WTC11 (cell line): ENCODE data around the gene RACGAP1.

Source experiments
- ATF1 ChIP-seq: sonication (generic); formaldehyde crosslinking; IDR thresholded peaks from 2 replicates; pipeline ENCODE4 v1.8.1; 2023; ENCODE audit warnings: mild to moderate bottlenecking, moderate library complexity, missing genetic modification reagents
- FOXP1 ChIP-seq: sonication (generic); formaldehyde crosslinking; IDR thresholded peaks from 2 replicates; pipeline ENCODE4 v1.8.0; 2022; ENCODE audit warnings: missing genetic modification reagents, mild to moderate bottlenecking, moderate library complexity, borderline replicate concordance
- NR1H2 ChIP-seq: sonication (generic); formaldehyde crosslinking; IDR thresholded peaks from 2 replicates; pipeline ENCODE4 v1.9.0; 2021; ENCODE audit warnings: mild to moderate bottlenecking, moderate library complexity, missing genetic modification reagents
- SP1 ChIP-seq: sonication (generic); formaldehyde crosslinking; conservative IDR thresholded peaks from 2 replicates; pipeline ENCODE4 v1.8.1; 2022; ENCODE audit warnings: missing genetic modification reagents
- TF ChIP-seq, protein P1 (sequence below): fragments of 200-600 bp; IDR thresholded peaks from 2 replicates; pipeline ENCODE4 v1.8.0; 2022; ENCODE audit warnings: antibody characterized with exemption
- TF ChIP-seq, protein P2 (sequence below): sonication (generic); formaldehyde crosslinking; IDR thresholded peaks from 2 replicates; pipeline ENCODE4 v1.8.0; 2022; ENCODE audit warnings: mild to moderate bottlenecking, missing genetic modification reagents
- TF ChIP-seq, protein P3 (sequence below): sonication (generic); formaldehyde crosslinking; IDR thresholded peaks from 2 replicates; pipeline ENCODE4 v1.8.0; 2022; ENCODE audit warnings: missing genetic modification reagents
- TF ChIP-seq, protein P4 (sequence below): sonication (generic); formaldehyde crosslinking; conservative IDR thresholded peaks from 2 replicates; pipeline ENCODE4 v1.8.1; 2022; ENCODE audit warnings: mild to moderate bottlenecking, missing genetic modification reagents
- TF ChIP-seq, protein P5 (sequence below): sonication (generic); formaldehyde crosslinking; IDR thresholded peaks from 2 replicates; pipeline ENCODE4 v1.8.0; 2022; ENCODE audit warnings: mild to moderate bottlenecking, missing genetic modification reagents
- TF ChIP-seq, protein P6 (sequence below): sonication (generic); formaldehyde crosslinking; IDR thresholded peaks from 2 replicates; pipeline ENCODE4 v1.8.1; 2023; ENCODE audit warnings: mild to moderate bottlenecking, missing genetic modification reagents, moderate library complexity
- TF ChIP-seq, protein P7 (sequence below): sonication (generic); formaldehyde crosslinking; IDR thresholded peaks from 2 replicates; pipeline ENCODE4 v1.8.0; 2023; ENCODE audit warnings: missing genetic modification reagents

DNA sequence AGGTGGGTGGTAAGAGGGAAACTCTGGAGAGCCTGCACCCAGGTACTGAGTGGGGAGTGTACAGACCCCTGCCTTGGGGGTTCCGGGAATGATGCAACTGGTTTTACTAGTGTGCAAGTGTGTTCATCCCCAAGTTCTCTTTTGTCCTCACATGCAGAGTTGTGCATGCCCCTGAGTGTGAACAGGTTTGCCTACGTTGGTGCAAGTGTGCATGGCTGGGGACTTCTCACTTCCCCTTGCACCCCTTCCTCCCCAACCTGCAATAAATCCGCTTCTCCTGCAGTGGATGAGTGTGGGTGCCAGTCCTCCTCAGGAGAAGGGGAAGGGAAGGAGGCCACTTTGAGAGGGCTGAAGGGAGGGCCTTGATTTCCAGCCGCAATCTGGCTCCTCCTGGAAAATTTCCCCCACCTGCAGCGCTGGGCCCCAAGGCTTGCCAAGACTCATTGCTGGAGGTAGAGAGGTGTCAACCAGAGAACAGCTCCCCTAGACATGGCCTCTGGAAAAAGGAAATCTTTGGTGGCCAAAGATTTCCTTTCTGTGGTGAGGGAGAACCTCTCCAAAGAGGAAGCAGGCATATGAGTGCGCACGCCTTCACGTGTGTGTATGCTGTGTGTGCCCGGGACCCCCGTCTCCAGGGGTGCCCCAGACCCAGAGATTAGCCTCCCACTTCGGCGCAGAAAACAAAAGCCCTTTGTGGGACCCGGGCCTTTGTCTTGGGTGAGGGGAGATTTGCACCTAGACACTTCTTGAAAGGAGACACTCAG is 69.2 kb downstream of the RACGAP1 start:
- TF ChIP-seq, protein P1, sequence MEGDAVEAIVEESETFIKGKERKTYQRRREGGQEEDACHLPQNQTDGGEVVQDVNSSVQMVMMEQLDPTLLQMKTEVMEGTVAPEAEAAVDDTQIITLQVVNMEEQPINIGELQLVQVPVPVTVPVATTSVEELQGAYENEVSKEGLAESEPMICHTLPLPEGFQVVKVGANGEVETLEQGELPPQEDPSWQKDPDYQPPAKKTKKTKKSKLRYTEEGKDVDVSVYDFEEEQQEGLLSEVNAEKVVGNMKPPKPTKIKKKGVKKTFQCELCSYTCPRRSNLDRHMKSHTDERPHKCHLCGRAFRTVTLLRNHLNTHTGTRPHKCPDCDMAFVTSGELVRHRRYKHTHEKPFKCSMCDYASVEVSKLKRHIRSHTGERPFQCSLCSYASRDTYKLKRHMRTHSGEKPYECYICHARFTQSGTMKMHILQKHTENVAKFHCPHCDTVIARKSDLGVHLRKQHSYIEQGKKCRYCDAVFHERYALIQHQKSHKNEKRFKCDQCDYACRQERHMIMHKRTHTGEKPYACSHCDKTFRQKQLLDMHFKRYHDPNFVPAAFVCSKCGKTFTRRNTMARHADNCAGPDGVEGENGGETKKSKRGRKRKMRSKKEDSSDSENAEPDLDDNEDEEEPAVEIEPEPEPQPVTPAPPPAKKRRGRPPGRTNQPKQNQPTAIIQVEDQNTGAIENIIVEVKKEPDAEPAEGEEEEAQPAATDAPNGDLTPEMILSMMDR: no peak
- TF ChIP-seq, protein P2, sequence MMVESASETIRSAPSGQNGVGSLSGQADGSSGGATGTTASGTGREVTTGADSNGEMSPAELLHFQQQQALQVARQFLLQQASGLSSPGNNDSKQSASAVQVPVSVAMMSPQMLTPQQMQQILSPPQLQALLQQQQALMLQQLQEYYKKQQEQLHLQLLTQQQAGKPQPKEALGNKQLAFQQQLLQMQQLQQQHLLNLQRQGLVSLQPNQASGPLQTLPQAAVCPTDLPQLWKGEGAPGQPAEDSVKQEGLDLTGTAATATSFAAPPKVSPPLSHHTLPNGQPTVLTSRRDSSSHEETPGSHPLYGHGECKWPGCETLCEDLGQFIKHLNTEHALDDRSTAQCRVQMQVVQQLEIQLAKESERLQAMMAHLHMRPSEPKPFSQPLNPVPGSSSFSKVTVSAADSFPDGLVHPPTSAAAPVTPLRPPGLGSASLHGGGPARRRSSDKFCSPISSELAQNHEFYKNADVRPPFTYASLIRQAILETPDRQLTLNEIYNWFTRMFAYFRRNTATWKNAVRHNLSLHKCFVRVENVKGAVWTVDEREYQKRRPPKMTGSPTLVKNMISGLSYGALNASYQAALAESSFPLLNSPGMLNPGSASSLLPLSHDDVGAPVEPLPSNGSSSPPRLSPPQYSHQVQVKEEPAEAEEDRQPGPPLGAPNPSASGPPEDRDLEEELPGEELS: no peak
- TF ChIP-seq, protein P3, sequence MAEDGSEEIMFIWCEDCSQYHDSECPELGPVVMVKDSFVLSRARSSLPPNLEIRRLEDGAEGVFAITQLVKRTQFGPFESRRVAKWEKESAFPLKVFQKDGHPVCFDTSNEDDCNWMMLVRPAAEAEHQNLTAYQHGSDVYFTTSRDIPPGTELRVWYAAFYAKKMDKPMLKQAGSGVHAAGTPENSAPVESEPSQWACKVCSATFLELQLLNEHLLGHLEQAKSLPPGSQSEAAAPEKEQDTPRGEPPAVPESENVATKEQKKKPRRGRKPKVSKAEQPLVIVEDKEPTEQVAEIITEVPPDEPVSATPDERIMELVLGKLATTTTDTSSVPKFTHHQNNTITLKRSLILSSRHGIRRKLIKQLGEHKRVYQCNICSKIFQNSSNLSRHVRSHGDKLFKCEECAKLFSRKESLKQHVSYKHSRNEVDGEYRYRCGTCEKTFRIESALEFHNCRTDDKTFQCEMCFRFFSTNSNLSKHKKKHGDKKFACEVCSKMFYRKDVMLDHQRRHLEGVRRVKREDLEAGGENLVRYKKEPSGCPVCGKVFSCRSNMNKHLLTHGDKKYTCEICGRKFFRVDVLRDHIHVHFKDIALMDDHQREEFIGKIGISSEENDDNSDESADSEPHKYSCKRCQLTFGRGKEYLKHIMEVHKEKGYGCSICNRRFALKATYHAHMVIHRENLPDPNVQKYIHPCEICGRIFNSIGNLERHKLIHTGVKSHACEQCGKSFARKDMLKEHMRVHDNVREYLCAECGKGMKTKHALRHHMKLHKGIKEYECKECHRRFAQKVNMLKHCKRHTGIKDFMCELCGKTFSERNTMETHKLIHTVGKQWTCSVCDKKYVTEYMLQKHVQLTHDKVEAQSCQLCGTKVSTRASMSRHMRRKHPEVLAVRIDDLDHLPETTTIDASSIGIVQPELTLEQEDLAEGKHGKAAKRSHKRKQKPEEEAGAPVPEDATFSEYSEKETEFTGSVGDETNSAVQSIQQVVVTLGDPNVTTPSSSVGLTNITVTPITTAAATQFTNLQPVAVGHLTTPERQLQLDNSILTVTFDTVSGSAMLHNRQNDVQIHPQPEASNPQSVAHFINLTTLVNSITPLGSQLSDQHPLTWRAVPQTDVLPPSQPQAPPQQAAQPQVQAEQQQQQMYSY: peak; percentile 28; the same call in 1 of the 2 replicates
- TF ChIP-seq ATF1 (CRISPR knock-in tag): no peak
- TF ChIP-seq FOXP1 (CRISPR knock-in tag): no peak
- TF ChIP-seq, protein P4, sequence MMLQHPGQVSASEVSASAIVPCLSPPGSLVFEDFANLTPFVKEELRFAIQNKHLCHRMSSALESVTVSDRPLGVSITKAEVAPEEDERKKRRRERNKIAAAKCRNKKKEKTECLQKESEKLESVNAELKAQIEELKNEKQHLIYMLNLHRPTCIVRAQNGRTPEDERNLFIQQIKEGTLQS (CRISPR knock-in tag): no peak
- TF ChIP-seq, protein P5, sequence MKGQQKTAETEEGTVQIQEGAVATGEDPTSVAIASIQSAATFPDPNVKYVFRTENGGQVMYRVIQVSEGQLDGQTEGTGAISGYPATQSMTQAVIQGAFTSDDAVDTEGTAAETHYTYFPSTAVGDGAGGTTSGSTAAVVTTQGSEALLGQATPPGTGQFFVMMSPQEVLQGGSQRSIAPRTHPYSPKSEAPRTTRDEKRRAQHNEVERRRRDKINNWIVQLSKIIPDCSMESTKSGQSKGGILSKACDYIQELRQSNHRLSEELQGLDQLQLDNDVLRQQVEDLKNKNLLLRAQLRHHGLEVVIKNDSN (CRISPR knock-in tag): no peak
- TF ChIP-seq, protein P6, sequence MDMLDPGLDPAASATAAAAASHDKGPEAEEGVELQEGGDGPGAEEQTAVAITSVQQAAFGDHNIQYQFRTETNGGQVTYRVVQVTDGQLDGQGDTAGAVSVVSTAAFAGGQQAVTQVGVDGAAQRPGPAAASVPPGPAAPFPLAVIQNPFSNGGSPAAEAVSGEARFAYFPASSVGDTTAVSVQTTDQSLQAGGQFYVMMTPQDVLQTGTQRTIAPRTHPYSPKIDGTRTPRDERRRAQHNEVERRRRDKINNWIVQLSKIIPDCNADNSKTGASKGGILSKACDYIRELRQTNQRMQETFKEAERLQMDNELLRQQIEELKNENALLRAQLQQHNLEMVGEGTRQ (CRISPR knock-in tag): no peak
- no peak for TF ChIP-seq SP1
- TF ChIP-seq NR1H2: no peak
- TF ChIP-seq, protein P7, sequence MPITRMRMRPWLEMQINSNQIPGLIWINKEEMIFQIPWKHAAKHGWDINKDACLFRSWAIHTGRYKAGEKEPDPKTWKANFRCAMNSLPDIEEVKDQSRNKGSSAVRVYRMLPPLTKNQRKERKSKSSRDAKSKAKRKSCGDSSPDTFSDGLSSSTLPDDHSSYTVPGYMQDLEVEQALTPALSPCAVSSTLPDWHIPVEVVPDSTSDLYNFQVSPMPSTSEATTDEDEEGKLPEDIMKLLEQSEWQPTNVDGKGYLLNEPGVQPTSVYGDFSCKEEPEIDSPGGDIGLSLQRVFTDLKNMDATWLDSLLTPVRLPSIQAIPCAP (CRISPR knock-in tag): no peak
